Bronchial epithelial cell (primary cell): ENCODE measurements around the gene NOTCH3. TPM values are rescaled to one million over a fixed set of nuclear protein-coding genes. Genes with fewer than 3 reads are reported as not detected.

Experiments
- DNase-seq: peaks from one replicate; pipeline ENCODE4 v3.0.0-alpha.2; 2010; ENCODE audit warnings: low read depth
- FAIRE-seq: peaks from 2 replicates; lab custom pipeline; 2011; peaks lifted over from hg19 to GRCh38; lab: Jason Lieb, UNC
- H3K27me3 ChIP-seq: 2 replicates; pipeline ENCODE4 v1.5.1; 2011; ENCODE audit warnings: low read length; ENCODE audit not compliant: control insufficient read depth, insufficient read depth
- H3K36me3 ChIP-seq: 2 replicates; pipeline ENCODE4 v1.5.1; 2011; ENCODE audit warnings: low read length; ENCODE audit not compliant: control insufficient read depth, insufficient read depth
- H3K4me3 ChIP-seq: 2 replicates; pipeline ENCODE4 v1.5.1; 2011; ENCODE audit warnings: mild to moderate bottlenecking, low read depth, low read length, control low read depth
- total RNA-seq: library from RNA; depleted of rRNA; stranded (reverse); fragments of >200 nt; gene quantifications from 2 replicates; pipeline ENCODE4 v1.2.1, GENCODE V29; 2014
- TF ChIP-seq, protein P1 (sequence below): IDR thresholded peaks from 2 replicates; pipeline ENCODE4 v1.5.1; 2011; ENCODE audit warnings: mild to moderate bottlenecking, moderate library complexity, low read length, control low read depth, inconsistent platforms; ENCODE audit not compliant: insufficient read depth, severe bottlenecking

The NOTCH3 gene
- total RNA-seq, 1 donor from 2014 or later: 53.2 TPM

DNA sequence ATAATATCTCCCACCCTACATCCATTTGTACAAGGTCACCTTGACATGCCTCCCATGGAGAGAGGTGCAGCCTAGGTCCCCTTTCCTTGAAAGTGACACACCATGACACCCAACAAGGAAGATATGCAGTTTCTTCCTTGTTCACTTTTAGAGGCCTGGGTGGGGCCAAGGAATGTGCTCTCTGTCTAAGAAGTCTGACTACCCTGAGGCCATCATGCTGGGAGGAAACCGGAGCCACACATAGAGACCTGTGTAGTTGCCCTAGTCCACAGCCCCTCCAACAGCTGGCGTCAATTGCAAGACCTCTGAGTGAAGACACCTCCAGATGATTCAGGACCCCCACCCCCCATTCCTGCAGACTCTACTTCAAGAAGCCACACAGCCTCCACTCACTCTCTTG, 82.5 kb downstream of the NOTCH3 start:
- DNase-seq: no peak
- Histone ChIP-seq H3K27me3 (no peaks in the 10 kb centered on the region), H3K36me3 (peaks cover 32% of the 10 kb centered on the region), H3K4me3 (no peak overlapping the region)
- FAIRE-seq: no peak
- TF ChIP-seq, protein P1, sequence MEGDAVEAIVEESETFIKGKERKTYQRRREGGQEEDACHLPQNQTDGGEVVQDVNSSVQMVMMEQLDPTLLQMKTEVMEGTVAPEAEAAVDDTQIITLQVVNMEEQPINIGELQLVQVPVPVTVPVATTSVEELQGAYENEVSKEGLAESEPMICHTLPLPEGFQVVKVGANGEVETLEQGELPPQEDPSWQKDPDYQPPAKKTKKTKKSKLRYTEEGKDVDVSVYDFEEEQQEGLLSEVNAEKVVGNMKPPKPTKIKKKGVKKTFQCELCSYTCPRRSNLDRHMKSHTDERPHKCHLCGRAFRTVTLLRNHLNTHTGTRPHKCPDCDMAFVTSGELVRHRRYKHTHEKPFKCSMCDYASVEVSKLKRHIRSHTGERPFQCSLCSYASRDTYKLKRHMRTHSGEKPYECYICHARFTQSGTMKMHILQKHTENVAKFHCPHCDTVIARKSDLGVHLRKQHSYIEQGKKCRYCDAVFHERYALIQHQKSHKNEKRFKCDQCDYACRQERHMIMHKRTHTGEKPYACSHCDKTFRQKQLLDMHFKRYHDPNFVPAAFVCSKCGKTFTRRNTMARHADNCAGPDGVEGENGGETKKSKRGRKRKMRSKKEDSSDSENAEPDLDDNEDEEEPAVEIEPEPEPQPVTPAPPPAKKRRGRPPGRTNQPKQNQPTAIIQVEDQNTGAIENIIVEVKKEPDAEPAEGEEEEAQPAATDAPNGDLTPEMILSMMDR: no peak

DNA sequence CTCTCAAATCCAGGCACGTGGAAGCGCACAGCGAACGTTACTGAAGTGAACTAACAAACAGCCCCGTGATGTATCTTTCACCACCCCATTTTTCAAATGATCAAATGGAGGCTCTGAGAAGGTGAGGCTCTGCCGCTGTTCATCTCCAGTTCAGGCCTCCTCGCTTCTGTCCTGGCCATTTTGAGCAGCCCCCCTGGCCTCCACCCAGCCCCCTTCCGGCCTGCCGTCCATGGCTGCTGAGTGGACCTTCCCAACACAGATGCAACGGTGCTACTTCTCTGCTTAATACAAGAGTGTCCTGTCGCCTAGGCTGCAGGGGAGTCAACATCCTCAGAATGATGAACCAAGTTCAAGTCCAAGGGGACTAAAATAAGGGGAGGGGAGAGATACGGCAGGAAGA, 83.9 kb downstream of the NOTCH3 start:
- Histone ChIP-seq H3K36me3 (peaks cover 29% of the 10 kb centered on the region), H3K27me3 (no peaks in the 10 kb centered on the region), H3K4me3 (no peak overlapping the region)
- TF ChIP-seq, protein P1: no peak
- DNase-seq (no peak), FAIRE-seq (no peak)

GRCh38 chr19:15115762-15116615, 84.8 kb downstream of the NOTCH3 start:
- FAIRE-seq (no peak), DNase-seq (no peak)
- TF ChIP-seq, protein P1: no peak
- H3K27me3 ChIP-seq: no peaks in the 10 kb centered on the region
- H3K36me3 ChIP-seq: peaks cover 28% of the 10 kb centered on the region
- H3K4me3 ChIP-seq: no peak overlapping the region

GRCh38 chr19:15115080-15115479, 85.7 kb downstream of the NOTCH3 start:
- FAIRE-seq (peak; percentile 13), DNase-seq (no peak)
- Histone ChIP-seq H3K27me3 (no peaks in the 10 kb centered on the region), H3K4me3 (no peak overlapping the region), H3K36me3 (peaks cover 24% of the 10 kb centered on the region)
- TF ChIP-seq, protein P1: no peak

GRCh38 chr19:15114153-15114540, 86.6 kb downstream of the NOTCH3 start:
- no peak for DNase-seq
- FAIRE-seq: no peak
- Histone ChIP-seq H3K36me3 (peaks cover 19% of the 10 kb centered on the region), H3K27me3 (no peaks in the 10 kb centered on the region), H3K4me3 (no peak overlapping the region)
- TF ChIP-seq, protein P1: no peak
